Activated effector memory CD4-positive, alpha-beta T cell treated with Interleukin-2 at 50 U/mL for 16 hours (primary cell): ENCODE results near the gene SETBP1.

Experiments
- DNase-seq: peaks from one replicate; pipeline ENCODE4 v3.0.0-alpha.2; 2020

The SETBP1 gene

DNA sequence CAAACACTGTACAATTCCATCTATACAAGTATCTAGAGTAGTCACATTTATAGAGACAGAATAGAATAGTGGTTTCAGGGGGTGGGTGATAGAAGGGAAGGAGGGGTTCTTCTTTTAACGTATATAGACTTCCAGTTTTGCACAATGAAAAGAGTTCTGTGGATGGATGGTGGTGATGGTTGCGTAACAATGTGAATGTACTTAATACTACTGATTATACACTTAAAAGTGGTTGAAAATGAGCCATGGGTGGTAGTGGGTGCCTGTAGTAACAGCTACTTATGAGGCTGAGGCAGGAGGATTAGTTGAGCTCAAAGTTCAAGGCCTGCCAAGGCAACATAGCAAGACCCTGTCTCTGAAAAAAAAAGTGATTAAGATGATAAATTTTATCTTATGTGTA is 85.8 kb downstream of the SETBP1 start:
- DNase-seq = no peak

DNA sequence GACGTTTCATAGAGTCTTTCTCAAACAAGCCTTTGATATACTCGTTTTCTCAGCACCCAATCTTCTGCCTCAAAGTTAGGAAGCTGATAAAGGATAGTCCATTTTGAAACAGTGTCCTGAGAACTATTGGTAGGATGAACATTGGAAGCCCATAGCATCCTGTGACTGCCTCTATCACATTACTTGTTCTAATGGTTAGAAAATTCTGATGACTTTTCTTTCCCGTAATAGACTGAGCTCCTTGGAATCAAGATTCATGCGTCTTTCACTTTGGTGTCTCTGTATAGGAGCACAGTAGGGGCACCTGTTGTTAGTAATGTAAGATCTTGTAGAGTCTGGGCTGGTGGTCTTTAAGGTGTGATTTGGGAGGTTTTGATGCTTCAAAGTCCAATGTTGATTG is 87.1 kb downstream of the SETBP1 start:
- DNase-seq = no peak

DNA sequence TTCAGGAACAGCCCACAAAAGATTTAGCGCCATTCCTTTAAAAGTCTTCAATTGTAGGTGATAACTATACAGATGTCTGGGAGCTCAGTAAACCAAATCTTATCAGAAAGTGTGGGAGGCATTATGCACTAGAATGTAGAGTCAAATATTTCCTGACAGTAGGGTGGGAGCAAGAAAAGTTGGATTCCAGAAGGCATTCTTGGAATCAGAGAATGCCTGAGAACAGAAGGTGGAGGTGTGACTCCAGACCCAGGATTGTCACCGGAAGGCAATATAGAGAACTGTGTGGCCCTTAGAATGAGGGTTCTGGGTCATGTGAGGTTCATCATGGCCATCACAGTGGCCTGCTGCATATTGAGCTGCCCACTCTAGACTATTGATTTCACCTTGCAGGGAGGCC is 90.0 kb downstream of the SETBP1 start:
- DNase-seq = no peak

DNA sequence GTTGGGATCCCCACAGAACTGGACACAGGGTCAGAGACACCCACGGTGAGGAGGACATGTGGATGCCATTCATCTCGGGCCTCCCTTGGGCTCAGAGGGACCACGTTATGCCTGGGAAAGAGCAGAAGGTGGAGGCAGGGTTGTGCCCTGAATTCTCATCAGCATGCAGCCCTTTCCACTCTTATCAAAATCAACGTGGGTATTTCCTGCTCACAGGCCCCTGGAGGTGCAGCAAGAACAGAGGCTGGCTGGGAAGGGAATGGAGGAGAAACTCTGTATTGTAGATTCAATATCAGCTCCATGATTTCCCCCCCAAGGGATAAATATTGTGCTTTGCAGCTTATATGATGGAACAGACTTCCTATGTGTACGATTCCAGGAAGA is 90.9 kb downstream of the SETBP1 start:
- DNase-seq = no peak

DNA sequence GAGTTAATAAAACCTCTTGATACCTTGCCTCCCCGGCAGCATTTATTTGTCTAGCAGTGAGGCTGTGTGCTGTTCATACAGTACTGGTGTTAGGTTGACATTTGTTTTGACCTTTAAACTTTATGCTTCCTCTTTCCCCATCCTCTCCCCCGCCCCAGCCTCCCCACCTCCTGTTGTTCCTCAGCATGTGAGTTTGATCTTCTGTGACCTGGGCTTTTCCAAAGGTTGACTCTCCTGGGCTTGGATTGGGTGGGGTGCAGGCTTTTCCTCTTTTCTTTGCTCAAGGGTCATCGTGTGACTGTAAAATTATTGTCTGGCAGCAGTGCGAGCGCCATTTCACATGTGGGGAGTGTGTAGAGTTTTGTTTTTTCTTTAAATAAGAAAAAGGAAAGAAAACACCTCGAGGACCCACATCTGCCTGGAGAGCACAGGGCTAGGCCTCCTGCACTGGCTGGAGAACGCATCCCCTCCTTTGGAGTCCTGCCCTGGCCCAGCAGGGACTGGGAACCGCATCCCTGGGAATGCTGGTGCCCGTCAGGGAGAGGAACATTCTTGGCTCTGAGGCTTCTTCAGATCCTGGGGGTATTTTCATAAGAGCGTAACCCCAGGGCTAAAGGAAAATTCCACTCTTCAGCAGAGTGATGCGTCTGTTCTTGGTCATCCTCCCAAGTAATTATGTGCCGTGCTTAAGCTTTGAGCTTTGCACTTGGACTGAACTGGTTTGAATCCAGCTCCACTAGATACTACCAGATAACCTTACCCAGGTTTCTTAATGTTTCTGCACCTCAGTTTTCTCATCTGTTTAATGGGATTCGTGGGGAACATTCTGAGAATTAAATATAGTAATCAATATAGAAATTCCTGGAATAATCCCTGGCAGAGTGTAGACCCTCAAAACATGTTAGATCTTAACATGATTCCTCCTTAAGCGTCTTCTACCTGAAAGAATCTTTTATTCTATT is 91.5 kb downstream of the SETBP1 start:
- no peak for DNase-seq

DNA sequence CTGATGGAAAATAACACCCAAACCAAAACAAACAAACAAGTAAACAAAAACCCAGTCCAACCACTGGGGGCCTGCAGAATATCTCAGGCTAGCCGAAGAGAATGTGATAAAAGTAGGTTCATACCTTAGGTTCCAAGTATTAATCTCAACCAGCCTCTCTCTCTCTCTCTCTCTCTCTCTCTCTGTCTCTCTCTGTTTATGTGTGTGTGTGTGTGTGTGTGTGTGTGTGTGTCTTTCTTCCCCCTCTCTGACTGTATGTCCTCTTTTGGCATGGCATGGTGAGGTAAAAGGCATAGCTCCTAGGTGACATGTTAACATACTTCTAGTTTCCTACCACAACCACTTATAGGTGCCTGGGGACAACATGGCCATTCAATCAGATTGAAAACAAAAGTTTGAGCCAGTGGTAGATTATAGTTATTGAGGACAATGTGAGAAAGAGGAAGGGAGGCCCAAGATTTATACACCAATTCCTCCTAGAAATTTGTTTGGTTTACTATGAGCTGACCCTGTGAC is 93.0 kb downstream of the SETBP1 start:
- DNase-seq = no peak

DNA sequence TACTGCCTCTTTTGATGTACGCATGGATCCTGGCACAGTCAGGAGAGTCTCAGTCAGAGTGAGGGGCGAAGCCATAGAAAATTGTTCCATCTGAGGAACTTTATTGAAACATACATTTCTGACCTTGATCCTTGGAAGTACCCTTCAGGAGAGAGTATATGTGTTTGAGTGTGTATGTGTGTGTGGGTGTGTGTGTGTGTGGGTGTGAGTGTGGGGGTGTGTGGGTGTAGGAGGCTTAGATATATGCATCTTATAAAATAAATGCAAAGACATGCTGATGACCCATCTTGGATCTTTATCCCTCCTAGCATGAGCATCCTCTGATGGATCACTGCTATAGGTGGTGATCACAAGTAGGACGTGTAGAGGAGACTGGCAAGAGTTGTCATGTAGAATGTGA is 93.5 kb downstream of the SETBP1 start:
- DNase-seq = no peak

DNA sequence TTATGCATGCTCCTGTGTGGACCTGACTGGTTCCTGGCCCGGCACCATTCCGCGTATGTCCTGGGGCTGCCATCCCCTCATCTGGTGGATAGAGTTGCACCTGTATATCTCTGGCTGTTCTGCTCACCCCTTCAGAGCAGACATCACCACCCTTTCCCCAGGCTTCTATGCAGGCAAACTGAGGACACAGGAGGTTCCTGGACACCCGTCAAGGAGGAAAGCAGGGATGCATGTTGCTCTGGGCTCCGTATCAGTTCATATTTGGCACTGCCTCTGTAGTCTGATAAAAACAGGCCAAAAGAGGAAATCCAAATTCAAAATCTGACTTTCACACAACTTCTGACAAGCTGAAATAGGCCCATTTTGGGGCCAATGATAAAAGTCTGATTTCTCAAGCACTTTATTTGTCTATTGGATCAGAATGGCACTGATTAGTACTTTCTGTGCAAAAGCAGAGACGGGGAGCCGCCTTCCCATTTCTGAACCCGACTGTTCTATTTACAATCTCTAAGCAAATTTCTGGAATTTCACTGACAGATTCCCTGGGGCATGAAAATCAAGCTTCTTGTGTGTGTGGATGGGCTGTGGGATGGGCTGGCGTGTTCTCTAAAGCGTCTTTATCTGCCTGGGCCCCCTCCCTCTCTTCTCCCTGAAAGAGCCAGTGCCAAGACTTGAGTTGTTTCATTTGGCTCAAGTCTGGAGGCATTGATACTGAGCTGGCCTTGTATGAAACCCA is 96.9 kb downstream of the SETBP1 start:
- no peak for DNase-seq

DNA sequence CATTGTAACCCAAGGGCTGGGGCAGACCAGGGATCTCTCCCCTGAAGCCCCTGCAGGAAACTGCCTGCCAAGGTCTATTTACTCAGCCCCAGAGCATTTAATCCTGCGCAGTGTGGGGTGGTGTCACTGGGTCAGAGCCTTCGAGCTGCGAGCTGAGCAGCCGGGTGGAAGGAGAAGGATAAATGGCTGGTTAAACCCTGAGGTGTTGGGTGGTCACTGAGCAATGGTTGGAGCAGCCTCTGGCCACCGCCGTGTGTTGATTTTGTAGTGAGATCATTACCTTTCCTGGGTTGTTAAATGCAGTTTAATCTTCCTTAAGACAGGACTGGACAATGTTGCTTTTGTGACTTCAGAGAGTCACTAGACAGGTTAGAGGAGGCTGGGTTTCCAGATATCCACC is 98.1 kb downstream of the SETBP1 start:
- DNase-seq = no peak

DNA sequence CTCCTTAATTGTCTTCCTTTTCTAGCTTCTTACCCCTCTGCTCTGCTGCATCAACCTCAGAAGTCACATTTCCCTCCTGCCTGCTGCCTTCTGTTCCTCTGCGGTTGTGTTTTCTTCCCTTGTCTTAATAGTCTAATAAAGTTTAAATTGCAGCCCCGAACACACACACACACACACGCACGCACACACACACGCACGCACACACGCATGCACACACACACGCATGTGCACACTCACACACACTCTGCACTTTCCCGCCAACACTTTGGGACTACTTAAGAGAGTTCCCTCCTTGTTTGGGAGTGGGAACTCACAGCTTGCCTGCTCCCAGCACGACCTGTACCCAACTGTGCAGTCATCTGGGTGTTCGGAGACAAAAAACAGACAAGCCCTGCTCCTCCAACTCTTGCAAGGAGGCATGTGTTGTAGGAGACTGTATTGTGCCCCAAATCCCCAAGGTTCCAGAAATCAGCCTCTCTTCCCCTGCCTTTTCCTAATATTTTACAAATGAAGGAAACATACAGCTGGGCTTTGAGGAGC is 99.1 kb downstream of the SETBP1 start:
- no peak for DNase-seq

DNA sequence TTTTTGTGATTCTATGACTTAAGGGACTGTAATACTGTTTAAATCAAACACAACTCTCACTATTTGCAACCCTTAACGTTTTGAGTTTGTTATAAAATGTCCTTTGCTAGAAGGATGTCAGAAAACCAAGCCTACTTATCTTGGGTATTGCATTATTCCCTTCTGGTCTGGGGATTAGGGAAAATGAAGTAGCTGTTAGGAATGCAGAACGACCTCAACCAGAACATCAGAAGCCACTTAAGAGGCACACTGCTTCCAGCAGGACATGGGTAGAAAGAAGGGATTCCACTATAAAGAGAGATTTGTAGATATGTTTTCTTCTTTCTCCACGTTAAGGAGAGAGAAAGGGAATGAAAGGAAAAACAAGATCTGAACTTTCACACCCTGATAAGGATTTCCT is 101.2 kb downstream of the SETBP1 start:
- DNase-seq = no peak

DNA sequence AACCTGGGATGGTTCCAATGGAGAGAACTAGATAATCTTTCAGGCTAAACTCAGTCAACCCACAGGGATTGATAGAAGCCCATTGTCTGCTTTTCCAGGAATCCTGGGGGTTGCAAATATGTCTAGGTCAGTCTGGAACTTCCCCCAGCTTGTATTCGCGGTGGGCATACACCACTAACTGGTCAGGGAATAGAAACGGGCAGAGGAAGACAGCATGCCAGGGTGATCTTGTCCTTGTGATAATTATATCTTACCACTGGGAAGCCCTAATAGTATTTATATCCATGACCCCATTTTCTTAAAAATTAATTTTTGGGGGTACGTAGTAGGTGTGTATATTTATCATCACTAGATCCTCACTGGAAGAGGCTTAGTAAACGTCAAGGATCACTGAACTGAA is 101.9 kb downstream of the SETBP1 start:
- DNase-seq = no peak

DNA sequence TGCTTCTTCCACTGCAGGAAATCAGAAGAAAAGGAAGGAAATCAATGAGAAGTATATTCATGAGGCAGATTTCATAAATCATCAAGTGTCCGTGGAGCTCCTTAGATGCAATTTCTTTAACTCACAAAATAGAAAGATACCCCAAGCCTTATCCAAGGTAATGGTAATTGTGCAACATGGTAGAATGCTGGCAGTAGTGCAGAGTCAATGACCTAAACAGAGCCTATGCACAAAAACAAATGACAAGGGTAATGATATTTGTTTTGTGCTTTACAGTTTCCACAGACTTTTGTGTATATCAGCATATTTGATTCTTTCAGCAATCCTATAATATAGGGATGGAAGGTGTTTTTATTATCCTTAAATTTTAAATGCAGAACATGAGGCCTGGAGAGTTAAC is 102.7 kb downstream of the SETBP1 start:
- no peak for DNase-seq

DNA sequence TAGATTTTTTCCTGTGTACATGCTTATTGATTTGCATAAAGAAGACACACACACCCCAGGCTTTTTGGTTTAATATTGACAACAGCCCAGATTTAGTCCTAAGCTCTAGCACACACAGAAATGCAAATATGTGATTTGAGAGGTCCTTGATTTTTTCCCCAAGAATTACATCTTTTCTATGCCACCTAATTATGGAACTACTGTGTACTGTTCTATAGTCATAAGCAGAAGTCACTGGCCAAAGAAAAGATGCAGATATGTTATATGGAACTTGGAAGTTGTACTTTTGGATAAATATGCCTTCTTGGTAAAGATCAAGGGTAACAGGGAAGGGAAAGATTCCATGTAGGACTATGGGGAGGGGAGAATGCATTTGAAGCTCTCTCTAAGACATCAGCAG is 105.6 kb downstream of the SETBP1 start:
- DNase-seq = no peak

DNA sequence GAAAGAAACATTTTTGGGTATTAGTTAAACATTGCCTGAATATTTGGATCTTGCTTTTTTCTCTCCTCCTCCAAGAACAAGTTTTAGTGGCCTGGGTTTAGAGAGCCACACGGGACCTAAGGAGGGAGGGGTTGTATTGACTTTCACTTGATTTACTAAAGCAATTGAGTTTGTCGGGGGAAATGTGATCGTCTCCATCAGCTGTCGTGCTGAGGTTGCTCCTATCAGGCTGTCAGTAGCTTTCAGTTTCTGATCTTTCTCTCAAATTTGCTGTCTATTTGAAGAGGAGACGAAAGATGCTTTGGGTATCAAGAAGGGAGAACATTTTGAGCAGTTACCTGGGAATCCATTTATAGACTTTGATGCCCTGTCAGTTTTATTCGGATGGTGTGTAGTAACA is 106.0 kb downstream of the SETBP1 start:
- DNase-seq = no peak

DNA sequence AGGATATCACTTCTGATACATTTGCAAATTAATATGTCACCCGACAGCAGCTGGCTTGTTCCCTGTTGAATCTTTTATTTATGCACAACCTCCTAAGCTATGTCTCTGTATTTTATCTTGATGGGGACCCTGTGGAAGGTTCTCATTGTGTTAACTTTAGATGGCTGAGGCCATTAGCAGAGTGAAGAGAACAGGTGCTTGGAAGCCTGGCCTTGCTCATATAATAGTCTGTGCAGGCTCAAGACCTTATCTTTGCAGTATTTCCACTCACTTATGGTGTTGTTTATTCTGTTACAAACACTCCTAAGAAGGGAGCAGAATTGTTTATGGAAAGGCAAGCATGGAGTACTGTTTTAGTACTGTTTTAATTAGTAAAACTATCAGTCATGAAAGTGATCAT is 107.6 kb downstream of the SETBP1 start:
- DNase-seq = no peak

DNA sequence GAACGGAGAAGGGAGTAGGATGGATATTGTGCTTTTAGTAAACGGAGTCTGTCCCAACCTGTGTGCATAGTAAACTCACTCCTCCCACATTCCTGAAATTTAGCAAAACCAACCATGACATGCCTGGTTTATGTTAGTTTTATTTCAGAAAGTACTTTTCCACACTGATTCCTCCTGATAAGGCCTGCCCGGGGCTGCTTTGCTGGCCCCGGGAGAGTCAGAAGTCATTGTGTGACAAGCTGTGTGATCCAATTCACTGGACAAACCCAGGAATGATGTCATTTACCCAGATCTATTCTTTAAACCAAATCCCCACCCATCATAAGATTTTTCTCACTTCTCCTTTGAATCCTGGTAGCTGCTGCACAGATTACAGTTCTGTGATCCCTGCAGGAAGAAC is 109.0 kb downstream of the SETBP1 start:
- no peak for DNase-seq

DNA sequence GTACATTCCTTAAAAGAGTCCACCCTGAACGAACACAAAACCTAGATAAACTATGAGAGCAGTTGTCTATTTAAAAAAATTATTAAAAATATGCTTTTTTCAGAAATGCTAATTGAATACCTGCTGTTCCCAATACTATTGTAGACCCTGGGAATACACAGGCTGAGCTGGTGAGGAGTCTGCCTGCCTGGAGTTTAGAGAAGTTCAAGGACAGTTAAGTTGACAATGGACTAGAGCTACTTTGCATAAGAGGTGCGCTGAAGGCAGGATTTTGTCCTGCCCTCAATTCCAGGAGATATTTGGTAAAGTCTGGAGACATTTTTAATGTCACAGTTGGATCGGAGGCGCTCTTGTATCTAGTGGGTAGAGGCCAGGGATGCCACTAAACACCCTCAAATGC is 110.2 kb downstream of the SETBP1 start:
- no peak for DNase-seq

DNA sequence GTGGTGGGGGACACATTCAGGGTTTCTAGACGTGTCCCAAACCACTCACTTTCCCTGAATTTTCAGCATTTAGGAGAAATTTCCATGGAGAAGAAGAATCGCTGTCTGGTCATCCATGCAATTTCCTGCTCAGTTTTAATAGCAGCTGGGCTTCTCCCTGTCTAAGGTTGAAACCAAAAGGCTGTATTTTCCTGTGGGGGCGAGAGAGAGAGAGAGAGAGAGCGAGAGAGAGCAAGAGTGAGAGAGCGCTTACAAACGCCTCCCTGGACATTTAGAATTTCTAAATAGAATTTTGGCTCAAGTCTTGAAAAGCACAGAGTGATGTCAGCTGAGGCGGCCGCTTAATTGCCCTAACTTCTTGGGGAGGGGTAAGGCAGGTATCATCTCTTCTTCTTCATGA is 110.8 kb downstream of the SETBP1 start:
- no peak for DNase-seq

DNA sequence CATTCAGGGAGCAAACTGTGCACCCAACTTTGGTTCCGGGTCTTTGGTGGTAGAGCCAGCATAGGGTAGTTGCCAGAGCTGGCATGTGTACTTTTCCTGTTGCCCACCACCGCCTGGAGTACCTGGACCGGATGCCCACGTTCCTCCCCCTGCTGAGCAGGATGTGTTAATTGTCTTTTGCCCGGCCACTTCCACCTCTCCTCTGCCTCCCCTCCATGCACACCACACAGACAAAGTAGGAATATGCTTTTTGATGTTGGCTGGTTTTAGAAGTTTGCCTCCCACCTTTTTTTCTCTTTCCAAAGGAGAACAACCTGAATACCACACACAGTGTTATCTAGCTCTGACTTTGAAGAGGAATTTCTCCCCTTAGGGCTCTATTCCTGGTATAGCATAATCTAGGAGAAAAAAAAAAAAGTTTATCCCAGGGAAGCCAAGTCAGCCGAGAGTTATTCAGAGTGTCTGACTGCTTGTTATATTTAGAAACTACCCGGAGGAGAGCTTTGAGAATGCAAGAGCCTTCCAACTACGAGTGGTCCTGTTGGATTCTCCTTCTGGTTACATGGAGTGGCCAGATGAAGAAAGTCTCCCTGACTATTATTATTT is 111.9 kb downstream of the SETBP1 start:
- no peak for DNase-seq

DNA sequence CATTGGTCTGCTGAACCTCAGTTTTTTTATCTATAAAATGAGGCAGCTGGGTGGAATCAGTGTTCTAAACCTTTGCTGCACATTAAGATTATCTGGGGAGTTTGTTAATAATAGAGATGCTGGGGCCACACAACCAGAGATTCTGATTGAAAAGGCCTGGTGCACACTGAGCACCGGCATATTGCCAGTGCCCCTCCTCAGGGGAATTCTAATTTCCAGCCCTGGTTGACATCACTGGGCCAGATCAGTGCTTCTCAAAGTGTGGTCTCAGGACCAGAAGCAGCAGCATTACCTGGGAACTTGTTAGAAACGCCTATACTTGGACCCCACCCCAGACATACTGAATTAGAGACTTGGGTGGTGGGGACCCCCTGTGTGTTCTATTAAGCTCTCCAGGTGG is 112.5 kb downstream of the SETBP1 start:
- DNase-seq = no peak

DNA sequence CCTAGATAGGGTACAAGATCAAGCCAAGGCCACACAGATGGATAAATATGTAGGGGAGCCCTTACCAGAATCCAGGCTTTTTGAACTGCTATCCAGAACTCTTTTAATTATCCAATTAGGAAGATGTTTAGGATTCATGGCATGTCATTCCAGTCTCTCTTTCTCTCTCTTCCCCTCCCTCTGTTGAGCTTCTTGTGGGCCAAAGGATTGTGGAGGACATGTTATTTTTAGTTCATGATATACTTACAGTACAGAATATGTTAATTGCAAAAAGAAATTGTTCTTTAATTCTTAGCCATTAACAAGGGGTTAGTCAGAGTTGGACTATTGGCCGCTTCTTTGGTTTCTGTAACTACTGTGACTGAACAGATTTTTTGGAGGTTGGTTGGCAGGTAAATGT is 113.0 kb downstream of the SETBP1 start:
- DNase-seq = no peak

DNA sequence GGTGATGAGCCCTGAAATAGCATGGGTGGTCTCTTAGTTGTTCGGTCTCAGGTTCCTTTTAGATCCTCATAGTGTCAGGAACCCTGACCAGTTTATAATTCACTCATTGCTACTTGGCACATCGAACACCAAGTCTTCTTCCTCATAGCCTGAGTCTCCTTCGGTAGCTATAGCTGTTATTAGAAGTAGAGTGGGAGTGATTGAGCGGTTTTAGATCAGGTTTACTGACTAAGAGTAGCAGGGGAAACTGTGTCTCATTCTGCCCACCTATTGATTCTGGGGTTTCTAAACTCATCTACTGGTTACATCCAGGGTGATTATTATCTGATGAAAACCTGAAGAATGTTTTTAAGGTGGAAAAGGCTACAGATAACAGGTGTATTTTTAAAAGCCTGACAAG is 114.6 kb downstream of the SETBP1 start:
- no peak for DNase-seq
